ENCODE results near the gene TCF15.

- TF ChIP-seq CTCF (IDR thresholded peaks at IDR 0.05) (no peak), POLR2A (IDR thresholded peaks at IDR 0.05) (no peak), POLR2AphosphoS5 (IDR thresholded peaks at IDR 0.05) (no peak)
Measured at GRCh38 chr20:605237-605636, 4.9 kb downstream of the TCF15 start.

Data from transverse colon (tissue), 4 donors.